Ishikawa (cell line): Measurements from ENCODE around the gene GSK3A.

Experiments used
- CEBPB ChIP-seq: IDR thresholded peaks from 2 replicates; pipeline ENCODE4 v1.6.1; 2012
- CREB1 ChIP-seq: IDR thresholded peaks from 2 replicates; pipeline ENCODE4 v1.6.1; 2012; ENCODE audit warnings: low read depth
- EGR1 ChIP-seq: IDR thresholded peaks from 2 replicates; pipeline ENCODE4 v1.6.1; 2012
- EP300 ChIP-seq: IDR thresholded peaks from 2 replicates; pipeline ENCODE4 v1.6.1; 2012; ENCODE audit warnings: borderline replicate concordance
- FOXM1 ChIP-seq: IDR thresholded peaks from 2 replicates; pipeline ENCODE4 v1.6.1; 2012; ENCODE audit warnings: low read depth, borderline replicate concordance
- MAX ChIP-seq: IDR thresholded peaks from 2 replicates; pipeline ENCODE4 v1.6.1; 2012
- NFIC ChIP-seq: IDR thresholded peaks from 2 replicates; pipeline ENCODE4 v1.6.1; 2012
- RAD21 ChIP-seq: IDR thresholded peaks from 2 replicates; pipeline ENCODE4 v1.6.1; 2012; ENCODE audit warnings: low read depth
- REST ChIP-seq: IDR thresholded peaks from 2 replicates; pipeline ENCODE4 v1.6.1; 2012; ENCODE audit warnings: low read depth, mild to moderate bottlenecking
- TAF1 ChIP-seq: IDR thresholded peaks from 2 replicates; pipeline ENCODE4 v1.6.1; 2012; ENCODE audit warnings: low read depth, mild to moderate bottlenecking
- TCF12 ChIP-seq: IDR thresholded peaks from 2 replicates; pipeline ENCODE4 v1.6.1; 2012; ENCODE audit warnings: low read depth
- TEAD4 ChIP-seq: IDR thresholded peaks from 2 replicates; pipeline ENCODE4 v1.6.1; 2012
- USF1 ChIP-seq: IDR thresholded peaks from 2 replicates; pipeline ENCODE4 v1.6.1; 2012
- YY1 ChIP-seq: IDR thresholded peaks from 2 replicates; pipeline ENCODE4 v1.6.1; 2012; ENCODE audit warnings: low read depth
- ZBTB7A ChIP-seq: IDR thresholded peaks from 2 replicates; pipeline ENCODE4 v1.6.1; 2012; ENCODE audit warnings: low read depth

Gene GSK3A

GRCh38 chr19:42254850-42255765 lies 12.7 kb upstream of the GSK3A start, which contains the start of gene ERF:
Gene ERF, minus strand, starts transcription at chr19:42255128. Its CDS starts 129 bp downstream, at chr19:42254999.
- TF ChIP-seq CREB1 = peak; percentile 65
- TF ChIP-seq FOXM1 = no peak
- TF ChIP-seq NFIC = no peak
- no peak for TF ChIP-seq USF1
- peak; percentile 16; the same call in 1 of the 2 replicates for TF ChIP-seq MAX
- TF ChIP-seq ZBTB7A = no peak
- peak; percentile 34; the same call in 1 of the 2 replicates for TF ChIP-seq TCF12
- no peak for TF ChIP-seq CEBPB
- no peak; the same call in 1 of the 2 replicates for TF ChIP-seq EP300
- TF ChIP-seq RAD21 = no peak
- no peak for TF ChIP-seq REST
- no peak for TF ChIP-seq TEAD4
- peak; percentile 97 for TF ChIP-seq EGR1
- TF ChIP-seq YY1 = no peak
- TF ChIP-seq TAF1 = peak; percentile 60

GRCh38 chr19:42254089-42254849 lies 11.9 kb upstream of the GSK3A start:
- TF ChIP-seq TCF12 (no peak; the same call in 1 of the 2 replicates), ZBTB7A (peak; percentile 81)

GRCh38 chr19:42253245-42254088 lies 11.1 kb upstream of the GSK3A start:
- TF ChIP-seq USF1 = peak; percentile 72
- no peak for TF ChIP-seq RAD21
- no peak for TF ChIP-seq CEBPB
- TF ChIP-seq EGR1 = peak; percentile 37; the same call in 1 of the 2 replicates

- TF ChIP-seq TEAD4 = no peak
- TF ChIP-seq RAD21 = no peak
- TF ChIP-seq USF1 = no peak
- no peak for TF ChIP-seq NFIC
- TF ChIP-seq TAF1 = no peak
- TF ChIP-seq ZBTB7A = no peak
Measured at GRCh38 chr19:42252365-42253244, 10.2 kb upstream of the GSK3A start.

- TF ChIP-seq ZBTB7A = 0 out of 2 replicates have a peak, but pooled peaks have one; percentile 2
- TF ChIP-seq YY1 = no peak
Measured at GRCh38 chr19:42251572-42252358, 9.4 kb upstream of the GSK3A start.
